OCI-LY1 (cell line): ENCODE data around the gene CYB5RL.

Experiments
- H2AFZ ChIP-seq: fragments of 200-600 bp; sonication (generic), shearing (Covaris generic); 2 replicates; pipeline ENCODE4 v1.6.0; 2014; ENCODE audit warnings: antibody characterized with exemption, mild to moderate bottlenecking, low read length
- H3F3A ChIP-seq: fragments of 200-600 bp; sonication (generic), shearing (Covaris generic); 2 replicates; pipeline ENCODE4 v1.6.0; 2014; ENCODE audit warnings: mild to moderate bottlenecking, antibody characterized with exemption, low read length, moderate library complexity; ENCODE audit not compliant: insufficient read depth
- H3K27ac ChIP-seq: fragments of 200-600 bp; sonication (generic); 2 replicates; pipeline ENCODE4 v1.5.1; 2014; ENCODE audit warnings: low read length, mixed run types, mild to moderate bottlenecking, low read depth; ENCODE audit not compliant: poor library complexity, severe bottlenecking
- H3K27me3 ChIP-seq: fragments of 200-600 bp; sonication (generic); 2 replicates; pipeline ENCODE4 v1.6.0; 2014; ENCODE audit warnings: antibody characterized with exemption, mild to moderate bottlenecking, low read length, moderate library complexity; ENCODE audit not compliant: insufficient read depth
- H3K36me3 ChIP-seq: fragments of 200-600 bp; sonication (generic); 2 replicates; pipeline ENCODE4 v1.6.1; 2014; ENCODE audit warnings: mild to moderate bottlenecking, antibody characterized with exemption, low read length, moderate library complexity, mixed read lengths; ENCODE audit not compliant: insufficient read depth
- H3K4me1 ChIP-seq: fragments of 200-600 bp; sonication (generic); 2 replicates; pipeline ENCODE4 v1.5.1; 2014; ENCODE audit warnings: mild to moderate bottlenecking, low read length, moderate library complexity; ENCODE audit not compliant: insufficient read depth, severe bottlenecking
- H3K4me2 ChIP-seq: fragments of 200-600 bp; sonication (generic), shearing (Covaris generic); 2 replicates; pipeline ENCODE4 v1.6.1; 2014; ENCODE audit warnings: low read length
- H3K4me3 ChIP-seq: fragments of 200-600 bp; sonication (generic); 2 replicates; pipeline ENCODE4 v1.5.1; 2014; ENCODE audit warnings: low read length, low read depth, mild to moderate bottlenecking, mixed read lengths; ENCODE audit not compliant: poor library complexity, severe bottlenecking
- H3K79me2 ChIP-seq: fragments of 200-600 bp; shearing (Covaris generic); 2 replicates; pipeline ENCODE4 v1.6.1; 2016; ENCODE audit warnings: mixed run types, low read length, mixed read lengths; ENCODE audit not compliant: insufficient read depth
- H3K9ac ChIP-seq: fragments of 200-600 bp; sonication (generic), shearing (Covaris generic); 2 replicates; pipeline ENCODE4 v1.6.1; 2014; ENCODE audit warnings: mild to moderate bottlenecking, low read length, mixed read lengths
- H3K9me2 ChIP-seq: fragments of 200-600 bp; sonication (generic), shearing (Covaris generic); 2 replicates; pipeline ENCODE4 v1.6.1; 2014; ENCODE audit warnings: low read depth, mild to moderate bottlenecking, low read length, mixed read lengths
- H3K9me3 ChIP-seq: fragments of 200-600 bp; shearing (Covaris generic); 2 replicates; pipeline ENCODE4 v1.6.1; 2014; ENCODE audit warnings: low read length, mixed read lengths
- H4K20me1 ChIP-seq: fragments of 200-600 bp; sonication (generic), shearing (Covaris generic); 2 replicates; pipeline ENCODE4 v1.6.0; 2016; ENCODE audit warnings: mild to moderate bottlenecking, low read length; ENCODE audit not compliant: insufficient read depth
- CTCF ChIP-seq: fragments of 200-600 bp; sonication (generic), shearing (Covaris generic); IDR thresholded peaks from 2 replicates; pipeline ENCODE4 v1.5.1; 2017; ENCODE audit warnings: mild to moderate bottlenecking, antibody characterized with exemption, low read length, moderate library complexity, mixed read lengths
- EZH2 ChIP-seq: fragments of 200-600 bp; sonication (generic), shearing (Covaris generic); IDR thresholded peaks from 2 replicates; pipeline ENCODE4 v1.8.0; 2017; ENCODE audit warnings: borderline replicate concordance, mixed run types, mild to moderate bottlenecking, antibody characterized with exemption, low read length, moderate library complexity, mixed read lengths

The CYB5RL gene

DNA sequence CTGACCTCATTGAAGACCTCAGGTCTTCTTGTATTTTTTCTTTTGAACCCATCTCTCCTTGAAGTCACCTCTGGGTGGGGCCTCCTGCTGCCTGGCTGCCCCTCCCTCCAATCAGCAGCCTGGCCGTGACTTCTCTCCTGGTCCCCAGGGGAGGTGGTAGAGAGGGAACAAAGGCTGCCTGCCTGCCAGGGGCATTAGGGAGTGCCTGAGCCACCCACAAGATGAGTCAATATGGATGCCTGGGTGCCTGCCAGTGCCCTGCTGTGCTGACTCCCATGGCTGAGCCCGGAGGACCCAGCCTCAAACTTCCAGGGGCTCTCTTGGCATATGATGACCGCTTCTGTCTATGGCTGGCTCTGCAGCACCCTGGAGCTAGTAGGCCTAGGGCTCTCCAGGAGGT lies 41.8 kb downstream of the CYB5RL start:
- no peak overlapping the region for H2AFZ ChIP-seq

DNA sequence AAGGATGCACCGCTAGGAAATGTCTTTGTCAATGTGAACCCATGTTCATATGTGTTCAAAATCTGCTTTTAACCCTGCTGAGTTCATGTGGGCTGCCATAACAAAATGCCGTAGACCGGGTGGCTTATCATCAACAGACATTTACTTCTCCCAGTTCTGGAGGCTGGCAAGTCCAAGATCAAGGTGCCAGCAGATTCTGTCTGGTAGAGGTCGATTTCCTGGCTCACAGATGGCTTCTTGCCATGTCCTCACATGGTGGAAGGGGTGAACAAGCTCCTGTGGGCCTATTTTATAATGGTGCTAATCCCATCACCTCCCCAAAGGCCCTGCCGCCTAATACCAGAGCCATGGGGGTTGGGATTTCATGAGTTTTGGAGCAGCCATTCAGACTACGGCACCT lies 42.4 kb downstream of the CYB5RL start:
- H3K9ac ChIP-seq, result no peak overlapping the region
- H3K4me1 ChIP-seq, result no peaks in the 10 kb centered on the region
- no peaks in the 10 kb centered on the region; the same call in 1 of the 2 replicates for H3K27me3 ChIP-seq
- H3K9me3 ChIP-seq, result no peaks in the 10 kb centered on the region
- H3K79me2 ChIP-seq, result no peaks in the 10 kb centered on the region
- no peak overlapping the region for H3K4me3 ChIP-seq
- H3F3A ChIP-seq, result no peaks in the 10 kb centered on the region
- TF ChIP-seq CTCF, result no peak
- TF ChIP-seq EZH2, result no peak
- H3K4me2 ChIP-seq, result no peak overlapping the region
- no peak overlapping the region for H2AFZ ChIP-seq
- H3K36me3 ChIP-seq, result no peaks in the 10 kb centered on the region
- no peak overlapping the region for H3K27ac ChIP-seq
- H3K9me2 ChIP-seq, result no peaks in the 10 kb centered on the region
- H4K20me1 ChIP-seq, result no peaks in the 10 kb centered on the region

More for the DNA sequence above, 41.8 kb downstream of the CYB5RL start:
- no peaks in the 10 kb centered on the region for H3F3A ChIP-seq
- H4K20me1 ChIP-seq, result no peaks in the 10 kb centered on the region
- no peak overlapping the region for H3K27ac ChIP-seq
- H3K9me3 ChIP-seq, result no peaks in the 10 kb centered on the region
- TF ChIP-seq CTCF, result no peak
- TF ChIP-seq EZH2, result no peak
- no peaks in the 10 kb centered on the region for H3K36me3 ChIP-seq
- H3K27me3 ChIP-seq, result no peaks in the 10 kb centered on the region; the same call in 1 of the 2 replicates
- no peaks in the 10 kb centered on the region for H3K79me2 ChIP-seq
- no peak overlapping the region for H3K9ac ChIP-seq
- H3K4me2 ChIP-seq, result no peak overlapping the region
- H3K4me3 ChIP-seq, result no peak overlapping the region
- no peaks in the 10 kb centered on the region for H3K4me1 ChIP-seq
- H3K9me2 ChIP-seq, result no peaks in the 10 kb centered on the region

DNA sequence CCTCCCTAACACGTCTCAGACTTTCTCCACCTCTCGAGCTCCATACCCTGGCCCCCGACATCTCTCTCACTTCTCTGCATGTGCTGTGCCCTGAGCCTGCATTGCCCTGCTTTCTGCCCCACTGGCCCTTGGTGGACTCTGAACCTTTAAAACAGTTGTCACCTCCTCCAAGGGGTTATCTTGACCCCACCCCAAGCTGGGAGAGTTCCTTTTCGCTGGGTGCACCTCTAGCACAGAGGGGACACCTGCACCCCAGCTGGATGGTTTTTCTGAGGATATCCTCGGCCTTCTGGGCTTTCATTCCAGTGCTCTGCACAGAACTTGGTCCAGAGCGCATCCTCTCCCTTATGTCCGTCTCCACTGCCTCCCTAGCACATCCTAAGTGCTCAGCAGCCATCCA lies 42.8 kb downstream of the CYB5RL start:
- TF ChIP-seq EZH2, result no peak
- no peak for TF ChIP-seq CTCF
- no peaks in the 10 kb centered on the region; the same call in 1 of the 2 replicates for H3K27me3 ChIP-seq

More for the DNA sequence above, 42.8 kb downstream of the CYB5RL start:
- Histone ChIP-seq H3F3A (no peaks in the 10 kb centered on the region), H4K20me1 (no peaks in the 10 kb centered on the region), H3K9ac (no peak overlapping the region), H3K4me1 (no peaks in the 10 kb centered on the region), H3K9me2 (no peaks in the 10 kb centered on the region), H3K4me3 (no peak overlapping the region), H3K36me3 (no peaks in the 10 kb centered on the region), H3K79me2 (no peaks in the 10 kb centered on the region), H3K4me2 (no peak overlapping the region), H3K9me3 (no peaks in the 10 kb centered on the region), H3K27ac (no peak overlapping the region), H2AFZ (no peak overlapping the region)
